ENCODE data around the gene PGS1.

- TF ChIP-seq CTCF (IDR thresholded peaks at IDR 0.05) (no peak), POLR2A (IDR thresholded peaks at IDR 0.05) (no peak)
Observed at GRCh38 chr17:78343543-78344201, 34.8 kb upstream of the PGS1 start.
